OCI-LY1 (cell line): ENCODE data around the gene HS3ST5.

Source experiments
- H2AFZ ChIP-seq: fragments of 200-600 bp; sonication (generic), shearing (Covaris generic); 2 replicates; pipeline ENCODE4 v1.6.0; 2014; ENCODE audit warnings: antibody characterized with exemption, mild to moderate bottlenecking, low read length
- H3F3A ChIP-seq: fragments of 200-600 bp; sonication (generic), shearing (Covaris generic); 2 replicates; pipeline ENCODE4 v1.6.0; 2014; ENCODE audit warnings: mild to moderate bottlenecking, antibody characterized with exemption, low read length, moderate library complexity; ENCODE audit not compliant: insufficient read depth
- H3K27ac ChIP-seq: fragments of 200-600 bp; sonication (generic); 2 replicates; pipeline ENCODE4 v1.5.1; 2014; ENCODE audit warnings: low read length, mixed run types, mild to moderate bottlenecking, low read depth; ENCODE audit not compliant: poor library complexity, severe bottlenecking
- H3K27me3 ChIP-seq: fragments of 200-600 bp; sonication (generic); 2 replicates; pipeline ENCODE4 v1.6.0; 2014; ENCODE audit warnings: antibody characterized with exemption, mild to moderate bottlenecking, low read length, moderate library complexity; ENCODE audit not compliant: insufficient read depth
- H3K36me3 ChIP-seq: fragments of 200-600 bp; sonication (generic); 2 replicates; pipeline ENCODE4 v1.6.1; 2014; ENCODE audit warnings: mild to moderate bottlenecking, antibody characterized with exemption, low read length, moderate library complexity, mixed read lengths; ENCODE audit not compliant: insufficient read depth
- H3K4me1 ChIP-seq: fragments of 200-600 bp; sonication (generic); 2 replicates; pipeline ENCODE4 v1.5.1; 2014; ENCODE audit warnings: mild to moderate bottlenecking, low read length, moderate library complexity; ENCODE audit not compliant: insufficient read depth, severe bottlenecking
- H3K4me2 ChIP-seq: fragments of 200-600 bp; sonication (generic), shearing (Covaris generic); 2 replicates; pipeline ENCODE4 v1.6.1; 2014; ENCODE audit warnings: low read length
- H3K4me3 ChIP-seq: fragments of 200-600 bp; sonication (generic); 2 replicates; pipeline ENCODE4 v1.5.1; 2014; ENCODE audit warnings: low read length, low read depth, mild to moderate bottlenecking, mixed read lengths; ENCODE audit not compliant: poor library complexity, severe bottlenecking
- H3K79me2 ChIP-seq: fragments of 200-600 bp; shearing (Covaris generic); 2 replicates; pipeline ENCODE4 v1.6.1; 2016; ENCODE audit warnings: mixed run types, low read length, mixed read lengths; ENCODE audit not compliant: insufficient read depth
- H3K9ac ChIP-seq: fragments of 200-600 bp; sonication (generic), shearing (Covaris generic); 2 replicates; pipeline ENCODE4 v1.6.1; 2014; ENCODE audit warnings: mild to moderate bottlenecking, low read length, mixed read lengths
- H3K9me2 ChIP-seq: fragments of 200-600 bp; sonication (generic), shearing (Covaris generic); 2 replicates; pipeline ENCODE4 v1.6.1; 2014; ENCODE audit warnings: low read depth, mild to moderate bottlenecking, low read length, mixed read lengths
- H3K9me3 ChIP-seq: fragments of 200-600 bp; shearing (Covaris generic); 2 replicates; pipeline ENCODE4 v1.6.1; 2014; ENCODE audit warnings: low read length, mixed read lengths
- H4K20me1 ChIP-seq: fragments of 200-600 bp; sonication (generic), shearing (Covaris generic); 2 replicates; pipeline ENCODE4 v1.6.0; 2016; ENCODE audit warnings: mild to moderate bottlenecking, low read length; ENCODE audit not compliant: insufficient read depth
- EZH2 ChIP-seq: fragments of 200-600 bp; sonication (generic), shearing (Covaris generic); IDR thresholded peaks from 2 replicates; pipeline ENCODE4 v1.8.0; 2017; ENCODE audit warnings: borderline replicate concordance, mixed run types, mild to moderate bottlenecking, antibody characterized with exemption, low read length, moderate library complexity, mixed read lengths
- TF ChIP-seq, protein P1 (sequence below): fragments of 200-600 bp; sonication (generic), shearing (Covaris generic); IDR thresholded peaks from 2 replicates; pipeline ENCODE4 v1.5.1; 2017; ENCODE audit warnings: mild to moderate bottlenecking, antibody characterized with exemption, low read length, moderate library complexity, mixed read lengths

Gene HS3ST5

DNA sequence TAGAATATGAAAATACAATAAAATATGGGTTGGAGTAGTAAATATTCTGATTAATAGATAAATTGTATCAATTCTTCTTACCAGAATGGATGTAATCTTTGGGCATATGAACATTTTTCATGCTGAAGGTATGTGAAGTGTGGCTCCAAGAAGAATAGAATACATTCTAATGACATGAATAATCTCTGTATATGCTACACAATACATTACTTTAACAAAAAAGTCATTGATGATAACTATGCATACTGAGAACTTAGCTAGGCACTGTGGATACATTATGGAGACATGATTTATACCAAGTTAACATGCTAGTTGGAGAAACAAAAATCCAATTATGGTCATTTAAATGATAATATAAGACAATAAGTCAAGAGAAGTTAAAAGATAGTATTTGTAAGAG, 309.2 kb downstream of the HS3ST5 start:
- TF ChIP-seq, protein P1, sequence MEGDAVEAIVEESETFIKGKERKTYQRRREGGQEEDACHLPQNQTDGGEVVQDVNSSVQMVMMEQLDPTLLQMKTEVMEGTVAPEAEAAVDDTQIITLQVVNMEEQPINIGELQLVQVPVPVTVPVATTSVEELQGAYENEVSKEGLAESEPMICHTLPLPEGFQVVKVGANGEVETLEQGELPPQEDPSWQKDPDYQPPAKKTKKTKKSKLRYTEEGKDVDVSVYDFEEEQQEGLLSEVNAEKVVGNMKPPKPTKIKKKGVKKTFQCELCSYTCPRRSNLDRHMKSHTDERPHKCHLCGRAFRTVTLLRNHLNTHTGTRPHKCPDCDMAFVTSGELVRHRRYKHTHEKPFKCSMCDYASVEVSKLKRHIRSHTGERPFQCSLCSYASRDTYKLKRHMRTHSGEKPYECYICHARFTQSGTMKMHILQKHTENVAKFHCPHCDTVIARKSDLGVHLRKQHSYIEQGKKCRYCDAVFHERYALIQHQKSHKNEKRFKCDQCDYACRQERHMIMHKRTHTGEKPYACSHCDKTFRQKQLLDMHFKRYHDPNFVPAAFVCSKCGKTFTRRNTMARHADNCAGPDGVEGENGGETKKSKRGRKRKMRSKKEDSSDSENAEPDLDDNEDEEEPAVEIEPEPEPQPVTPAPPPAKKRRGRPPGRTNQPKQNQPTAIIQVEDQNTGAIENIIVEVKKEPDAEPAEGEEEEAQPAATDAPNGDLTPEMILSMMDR = no peak
- no peak for TF ChIP-seq EZH2
- no peaks in the 10 kb centered on the region for H3K9me2 ChIP-seq
- no peak overlapping the region for H3K9ac ChIP-seq

DNA sequence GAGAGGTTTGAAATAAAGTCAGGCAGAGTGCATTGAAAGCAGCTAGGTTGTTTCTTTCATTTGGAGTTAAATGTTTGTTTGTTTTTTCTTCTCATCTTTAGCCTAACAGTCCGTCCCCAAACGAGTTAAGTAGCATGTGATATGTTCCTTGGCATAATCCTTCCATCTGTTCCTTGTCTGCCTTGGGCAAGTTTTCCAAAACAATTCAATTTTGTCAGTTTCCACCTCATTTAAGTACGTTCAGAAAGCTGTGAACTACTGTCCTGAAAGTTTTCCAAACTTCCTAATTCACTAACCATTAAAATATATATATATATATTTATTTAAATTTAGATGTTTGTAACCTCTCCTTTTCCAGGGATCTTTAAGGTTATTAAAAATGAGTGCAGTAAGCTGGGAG, 310.1 kb downstream of the HS3ST5 start:
- H3K27me3 ChIP-seq = no peaks in the 10 kb centered on the region
- no peaks in the 10 kb centered on the region for H3K79me2 ChIP-seq
- H2AFZ ChIP-seq = no peak overlapping the region
- TF ChIP-seq EZH2 = no peak
- TF ChIP-seq, protein P1 = no peak
- H3K36me3 ChIP-seq = no peaks in the 10 kb centered on the region
- no peaks in the 10 kb centered on the region for H3K9me3 ChIP-seq
- no peak overlapping the region for H3K4me3 ChIP-seq
- H3K9ac ChIP-seq = no peak overlapping the region
- H3K9me2 ChIP-seq = no peaks in the 10 kb centered on the region
- no peak overlapping the region for H3K4me2 ChIP-seq
- no peak overlapping the region for H3K27ac ChIP-seq
- no peaks in the 10 kb centered on the region for H3F3A ChIP-seq
- H4K20me1 ChIP-seq = no peaks in the 10 kb centered on the region
- no peaks in the 10 kb centered on the region for H3K4me1 ChIP-seq

More for the DNA sequence above, 309.2 kb downstream of the HS3ST5 start:
- H2AFZ ChIP-seq = no peak overlapping the region
- H3K4me3 ChIP-seq = no peak overlapping the region
- no peaks in the 10 kb centered on the region for H3K36me3 ChIP-seq
- no peaks in the 10 kb centered on the region for H3K27me3 ChIP-seq
- H3K4me1 ChIP-seq = no peaks in the 10 kb centered on the region
- H3K79me2 ChIP-seq = no peaks in the 10 kb centered on the region
- no peak overlapping the region for H3K27ac ChIP-seq
- no peaks in the 10 kb centered on the region for H3K9me3 ChIP-seq
- H3F3A ChIP-seq = no peaks in the 10 kb centered on the region
- H4K20me1 ChIP-seq = no peaks in the 10 kb centered on the region
- H3K4me2 ChIP-seq = no peak overlapping the region

GRCh38 chr6:114030767-114031166, 312.1 kb downstream of the HS3ST5 start:
- Histone ChIP-seq H3K9me2 (no peaks in the 10 kb centered on the region), H3K4me3 (no peak overlapping the region), H3K27ac (no peak overlapping the region), H3K27me3 (no peaks in the 10 kb centered on the region), H3K4me1 (no peaks in the 10 kb centered on the region), H2AFZ (no peak overlapping the region), H3F3A (no peaks in the 10 kb centered on the region), H3K9me3 (no peaks in the 10 kb centered on the region), H3K4me2 (no peak overlapping the region), H3K79me2 (no peaks in the 10 kb centered on the region), H3K9ac (no peak overlapping the region), H4K20me1 (no peaks in the 10 kb centered on the region), H3K36me3 (no peaks in the 10 kb centered on the region)
- TF ChIP-seq EZH2 = no peak
- TF ChIP-seq, protein P1 = no peak
